ENCODE results near the gene ZNF672.

The ZNF672 gene

DNA sequence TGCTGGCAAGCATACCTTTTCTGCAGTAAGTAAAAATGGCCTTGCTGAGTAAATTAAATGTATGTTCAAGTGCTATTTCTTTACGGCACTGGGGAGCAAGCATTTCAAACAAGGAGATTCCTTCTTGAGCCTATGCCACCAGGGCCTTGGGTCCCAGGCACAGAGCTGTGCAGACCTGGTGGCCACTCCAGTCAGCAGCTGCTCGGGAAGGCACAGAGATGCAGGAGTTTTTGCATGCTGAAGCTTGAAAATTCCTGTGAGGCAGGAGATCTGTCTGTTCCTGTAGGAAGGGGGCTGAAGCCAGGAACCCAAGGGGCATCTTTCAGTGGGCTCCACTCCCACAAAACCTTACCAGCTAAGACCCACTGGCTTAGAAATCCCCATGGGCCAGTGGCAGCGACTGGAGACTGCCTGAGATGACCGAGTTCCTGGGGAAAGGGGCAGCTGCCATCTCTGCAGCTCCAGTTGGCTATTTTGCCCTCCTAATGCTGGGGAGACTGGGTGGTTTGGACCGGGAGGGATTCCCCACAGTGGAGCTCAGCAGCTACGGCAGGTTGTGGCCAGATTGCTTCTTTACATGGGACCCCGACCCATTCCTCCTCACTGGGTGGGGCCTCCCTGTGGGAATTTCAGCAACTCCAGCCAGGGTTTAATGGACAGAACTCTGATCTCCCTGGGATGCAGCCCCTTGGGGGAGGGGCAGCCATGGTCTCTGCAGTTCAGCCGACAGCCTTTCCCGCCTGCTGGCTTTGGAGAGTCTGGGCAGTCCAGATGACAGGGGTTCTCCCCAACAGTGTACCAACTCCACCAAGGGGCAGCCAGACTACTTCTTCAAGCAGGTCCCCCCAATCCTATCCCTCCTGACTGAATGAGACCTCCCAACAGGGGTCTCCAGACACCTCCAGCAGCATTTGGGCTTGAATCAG lies 59.7 kb downstream of the ZNF672 start:
- TF ChIP-seq, protein P1, sequence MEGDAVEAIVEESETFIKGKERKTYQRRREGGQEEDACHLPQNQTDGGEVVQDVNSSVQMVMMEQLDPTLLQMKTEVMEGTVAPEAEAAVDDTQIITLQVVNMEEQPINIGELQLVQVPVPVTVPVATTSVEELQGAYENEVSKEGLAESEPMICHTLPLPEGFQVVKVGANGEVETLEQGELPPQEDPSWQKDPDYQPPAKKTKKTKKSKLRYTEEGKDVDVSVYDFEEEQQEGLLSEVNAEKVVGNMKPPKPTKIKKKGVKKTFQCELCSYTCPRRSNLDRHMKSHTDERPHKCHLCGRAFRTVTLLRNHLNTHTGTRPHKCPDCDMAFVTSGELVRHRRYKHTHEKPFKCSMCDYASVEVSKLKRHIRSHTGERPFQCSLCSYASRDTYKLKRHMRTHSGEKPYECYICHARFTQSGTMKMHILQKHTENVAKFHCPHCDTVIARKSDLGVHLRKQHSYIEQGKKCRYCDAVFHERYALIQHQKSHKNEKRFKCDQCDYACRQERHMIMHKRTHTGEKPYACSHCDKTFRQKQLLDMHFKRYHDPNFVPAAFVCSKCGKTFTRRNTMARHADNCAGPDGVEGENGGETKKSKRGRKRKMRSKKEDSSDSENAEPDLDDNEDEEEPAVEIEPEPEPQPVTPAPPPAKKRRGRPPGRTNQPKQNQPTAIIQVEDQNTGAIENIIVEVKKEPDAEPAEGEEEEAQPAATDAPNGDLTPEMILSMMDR (IDR thresholded peaks at IDR 0.05; ENCODE audit: extremely low read depth, insufficient read depth, missing control alignments) = no peak
- in situ Hi-C loops (cut with MboI; ENCODE audit: low pct_unique_long_range_greater_than_20kb, low sequenced_read_pairs, unreplicated experiment) = no loop called here
- no peak for DNase-seq (ENCODE audit: low spot score)
